Fibroblast of villous mesenchyme (primary cell): ENCODE results near the gene FMNL2. TPM values are rescaled to one million over a fixed set of nuclear protein-coding genes. Genes with fewer than 3 reads are reported as not detected.

Experiments used
- DNase-seq: peaks from one replicate; pipeline ENCODE4 v3.0.0-alpha.2; 2010; ENCODE audit warnings: low read depth
- H3K4me3 ChIP-seq: 2 replicates; pipeline ENCODE4 v1.5.1; 2011; ENCODE audit warnings: low read depth, mild to moderate bottlenecking, low read length
- total RNA-seq: library from RNA; depleted of rRNA; stranded (reverse); fragments of >200 nt; gene quantifications from 2 replicates; pipeline ENCODE4 v1.2.3, GENCODE V29; 2012
- TF ChIP-seq, protein P1 (sequence below): IDR thresholded peaks from 2 replicates; pipeline ENCODE4 v1.5.1; 2012; ENCODE audit warnings: low read depth, mild to moderate bottlenecking, low read length; ENCODE audit not compliant: insufficient read depth

Gene FMNL2
- total RNA-seq, 1 donor = 17.3 TPM

DNA sequence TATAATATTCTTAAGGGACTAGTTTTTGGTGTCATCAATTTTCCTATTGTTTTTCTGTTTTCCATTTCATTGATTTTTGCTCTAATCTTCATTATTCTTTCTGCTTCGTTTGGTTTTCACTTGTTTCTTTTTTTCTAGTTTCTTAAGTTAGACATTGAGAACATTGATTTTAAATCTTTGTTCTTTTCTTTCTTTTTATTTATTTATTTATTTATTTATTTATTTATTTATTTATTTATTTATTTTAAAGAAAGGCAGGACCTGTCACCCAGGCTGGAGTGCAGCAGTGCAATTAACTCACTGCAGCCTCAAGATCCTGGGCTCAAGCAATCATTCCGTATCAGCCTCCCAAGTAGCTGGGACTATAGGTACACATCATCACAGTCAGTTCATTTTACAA, 7.0 kb upstream of the FMNL2 start:
- DNase-seq = no peak
- no peak overlapping the region for H3K4me3 ChIP-seq
- TF ChIP-seq, protein P1, sequence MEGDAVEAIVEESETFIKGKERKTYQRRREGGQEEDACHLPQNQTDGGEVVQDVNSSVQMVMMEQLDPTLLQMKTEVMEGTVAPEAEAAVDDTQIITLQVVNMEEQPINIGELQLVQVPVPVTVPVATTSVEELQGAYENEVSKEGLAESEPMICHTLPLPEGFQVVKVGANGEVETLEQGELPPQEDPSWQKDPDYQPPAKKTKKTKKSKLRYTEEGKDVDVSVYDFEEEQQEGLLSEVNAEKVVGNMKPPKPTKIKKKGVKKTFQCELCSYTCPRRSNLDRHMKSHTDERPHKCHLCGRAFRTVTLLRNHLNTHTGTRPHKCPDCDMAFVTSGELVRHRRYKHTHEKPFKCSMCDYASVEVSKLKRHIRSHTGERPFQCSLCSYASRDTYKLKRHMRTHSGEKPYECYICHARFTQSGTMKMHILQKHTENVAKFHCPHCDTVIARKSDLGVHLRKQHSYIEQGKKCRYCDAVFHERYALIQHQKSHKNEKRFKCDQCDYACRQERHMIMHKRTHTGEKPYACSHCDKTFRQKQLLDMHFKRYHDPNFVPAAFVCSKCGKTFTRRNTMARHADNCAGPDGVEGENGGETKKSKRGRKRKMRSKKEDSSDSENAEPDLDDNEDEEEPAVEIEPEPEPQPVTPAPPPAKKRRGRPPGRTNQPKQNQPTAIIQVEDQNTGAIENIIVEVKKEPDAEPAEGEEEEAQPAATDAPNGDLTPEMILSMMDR = no peak

DNA sequence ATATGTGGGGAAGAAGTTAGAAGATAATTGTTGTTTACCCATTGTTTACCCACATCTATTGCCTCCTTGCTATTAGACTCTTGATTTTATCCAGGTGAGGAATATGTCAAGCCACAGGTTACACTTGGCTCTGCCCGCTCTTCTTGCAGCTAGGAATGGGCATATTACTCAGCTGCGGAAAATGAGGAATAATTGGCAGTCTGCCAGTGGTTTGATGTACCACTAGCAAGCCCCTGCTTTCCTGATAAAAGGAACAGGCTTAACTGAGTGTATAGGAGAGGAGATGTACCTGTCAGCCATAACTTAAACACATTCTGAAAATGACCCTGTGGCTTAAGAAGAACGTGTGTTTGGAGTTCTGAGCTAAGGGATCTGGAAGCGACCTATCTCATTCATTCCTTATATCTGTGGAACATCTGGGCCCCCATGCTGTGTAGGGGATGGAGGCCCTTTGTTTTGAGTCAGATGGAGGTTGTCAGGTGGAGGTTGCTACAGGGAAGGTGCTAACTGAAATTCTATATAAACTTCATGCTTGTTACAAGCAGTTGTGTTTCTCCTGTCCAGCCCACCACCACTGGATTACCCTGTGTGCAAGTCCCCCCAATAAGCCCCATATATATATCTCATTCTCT, 4.6 kb upstream of the FMNL2 start:
- no peak overlapping the region for H3K4me3 ChIP-seq
- no peak for DNase-seq
- TF ChIP-seq, protein P1 = no peak

DNA sequence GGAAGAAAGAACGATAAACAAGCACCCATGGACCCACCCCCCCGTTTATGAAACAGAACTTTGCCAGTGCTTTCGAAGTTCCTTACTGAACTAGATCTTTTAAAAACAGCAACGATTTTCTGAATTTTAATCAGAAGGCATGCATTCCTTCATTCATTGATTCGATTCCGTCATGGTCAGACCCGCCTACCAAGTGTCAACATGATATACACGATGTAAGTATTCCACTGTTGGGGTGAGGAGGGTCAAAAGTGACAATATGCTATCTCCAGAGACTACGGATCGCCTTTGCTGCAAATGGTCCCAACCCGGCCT, 316 bp upstream of the FMNL2 start:
- H3K4me3 ChIP-seq = peak overlapping the region; percentile 83
- DNase-seq = no peak
- TF ChIP-seq, protein P1 = no peak

DNA sequence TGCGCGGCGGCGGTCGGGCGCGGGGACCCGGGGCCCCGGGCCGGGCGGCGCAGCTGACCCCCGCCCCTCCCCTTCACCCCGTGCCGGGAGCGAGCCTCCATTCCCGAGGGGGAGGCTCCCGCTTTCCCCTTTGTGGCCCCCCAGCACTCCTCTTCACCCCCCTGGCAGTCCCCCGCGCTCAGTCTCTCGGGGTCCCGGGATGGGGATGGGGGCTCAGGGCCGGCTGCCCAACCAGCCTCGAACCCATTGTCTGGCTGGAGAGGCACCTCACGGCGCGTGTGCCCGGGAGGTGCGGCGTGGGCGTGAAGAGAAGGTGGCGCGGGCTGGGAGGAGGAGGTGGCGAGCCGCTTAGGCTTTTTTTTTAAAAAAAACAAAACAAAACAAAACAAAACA, 748 bp downstream of the FMNL2 start:
- DNase-seq = no peak
- peak overlapping the region; percentile 83 for H3K4me3 ChIP-seq
- TF ChIP-seq, protein P1 = no peak

DNA sequence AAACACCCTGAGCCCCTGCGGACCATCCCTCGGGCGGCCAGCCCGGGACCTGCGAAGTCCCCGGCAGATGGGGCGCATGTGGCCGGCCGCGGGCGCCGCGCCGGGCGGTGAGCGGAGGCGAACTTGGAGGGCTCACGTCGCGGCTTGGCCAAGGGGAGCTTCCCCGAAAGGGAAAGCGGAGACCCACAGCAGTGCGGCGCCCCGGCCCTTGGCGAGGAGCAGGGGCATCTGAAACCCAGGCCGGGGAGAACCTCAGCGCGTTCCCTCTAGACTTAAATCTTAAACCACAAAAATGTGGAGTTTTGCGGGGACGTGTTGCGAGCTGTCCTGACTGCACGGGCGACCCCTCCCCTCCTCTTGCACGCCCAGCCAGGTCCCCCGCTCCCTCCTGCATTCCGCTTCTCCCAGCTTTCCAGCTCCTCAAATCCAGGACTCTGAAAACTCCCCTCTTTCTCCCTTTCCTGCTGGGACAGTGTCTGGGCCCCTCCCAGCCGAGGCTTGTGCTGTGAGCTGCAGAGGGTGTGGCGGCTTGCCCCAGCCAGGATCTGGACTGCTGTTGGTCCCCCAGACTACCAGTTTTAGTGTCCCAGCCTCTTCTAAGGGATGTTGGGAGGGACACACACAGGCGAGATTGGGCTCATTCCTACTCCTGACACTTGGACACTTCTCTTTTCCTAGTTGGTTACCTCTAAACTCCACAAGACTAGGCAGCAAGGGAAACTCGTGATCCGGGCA, 1.3 kb downstream of the FMNL2 start:
- peak overlapping the region; percentile 83 for H3K4me3 ChIP-seq
- TF ChIP-seq, protein P1 = no peak
- DNase-seq = peak; percentile 62

DNA sequence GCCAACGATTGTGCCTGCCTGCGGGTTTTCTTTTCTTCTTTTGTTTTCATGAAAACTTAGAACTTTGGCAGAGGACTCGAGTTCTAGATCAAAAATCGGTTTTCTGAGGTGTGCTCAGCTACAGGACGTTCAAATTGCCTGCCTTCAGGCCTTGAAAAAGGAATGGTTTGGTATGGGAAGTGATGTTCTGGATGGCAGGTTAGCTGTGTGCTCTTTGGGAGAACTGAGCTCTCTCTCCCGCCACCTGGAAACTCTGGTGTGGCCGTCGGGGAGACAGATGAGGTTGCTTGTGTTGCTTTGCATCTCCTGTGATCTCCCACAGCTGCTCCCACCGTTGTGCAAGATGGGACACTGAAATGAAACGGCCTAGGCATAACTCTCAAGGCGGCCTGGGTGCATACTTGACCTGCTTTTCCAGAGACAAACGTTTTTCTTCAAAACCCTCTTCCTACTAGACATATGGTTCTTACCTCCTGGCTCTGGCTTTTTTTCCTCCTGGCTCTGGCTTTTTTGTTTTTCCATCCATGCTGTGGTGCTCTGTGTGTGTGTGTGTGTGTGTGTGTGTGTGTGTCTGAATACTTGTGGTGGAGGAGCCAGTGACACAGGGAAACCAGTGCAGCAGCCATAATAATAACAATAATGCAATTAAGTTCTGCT, 2.0 kb downstream of the FMNL2 start:
- H3K4me3 ChIP-seq = peak overlapping the region; percentile 83
- peak; percentile 84 for DNase-seq
- TF ChIP-seq, protein P1 = no peak
